KG1 (cell line): Measurements from ENCODE around the gene CLCA1.
A peak's percentile ranks its signal among the peaks of the same experiment; 100 is the strongest.
"Not testable (repeated sequence)": the region's sequence is repeated elsewhere in the genome, so short reads cannot be mapped to it uniquely, and the experiment has no call there.

Experiments used
- DNase-seq: peaks from one replicate; lab custom pipeline; 2025; lab: John Stamatoyannopoulos, UW

Gene CLCA1

GRCh38 chr1:86461482-86461881, 7.2 kb upstream of the CLCA1 start:
- DNase-seq = no peak

- DNase-seq = no peak
These were observed 3.9 kb upstream of the CLCA1 start for GRCh38 chr1:86464819-86465218.

- DNase-seq = no peak
These were observed 2.5 kb upstream of the CLCA1 start for GRCh38 chr1:86466109-86466844.

GRCh38 chr1:86466986-86467385, 1.7 kb upstream of the CLCA1 start:
- DNase-seq = no peak

- DNase-seq = no peak
These were observed 2.1 kb downstream of the CLCA1 start for GRCh38 chr1:86470859-86471258.

GRCh38 chr1:86471291-86471690, 2.6 kb downstream of the CLCA1 start:
- DNase-seq = no peak

- DNase-seq = no peak
These were observed 3.4 kb downstream of the CLCA1 start for GRCh38 chr1:86472152-86472551.

- DNase-seq = no peak
These were observed 4.0 kb downstream of the CLCA1 start for GRCh38 chr1:86472767-86473166.

GRCh38 chr1:86477256-86477655, 8.5 kb downstream of the CLCA1 start:
- no peak for DNase-seq

GRCh38 chr1:86477682-86478081, 9.0 kb downstream of the CLCA1 start:
- DNase-seq = no peak

GRCh38 chr1:86478416-86479156, 9.9 kb downstream of the CLCA1 start:
- DNase-seq = no peak

GRCh38 chr1:86481966-86482365, 13.2 kb downstream of the CLCA1 start:
- DNase-seq = no peak

GRCh38 chr1:86487131-86487810, 18.5 kb downstream of the CLCA1 start:
- no peak for DNase-seq

- DNase-seq = no peak
These were observed 19.0 kb downstream of the CLCA1 start for GRCh38 chr1:86487811-86488141.

- no peak for DNase-seq
These were observed 20.6 kb downstream of the CLCA1 start for GRCh38 chr1:86489242-86489878.

- DNase-seq = no peak
These were observed 22.6 kb downstream of the CLCA1 start for GRCh38 chr1:86491171-86491950.

- no peak for DNase-seq
These were observed 29.6 kb downstream of the CLCA1 start for GRCh38 chr1:86498281-86498680.

- peak; percentile 52 for DNase-seq
These were observed 31.4 kb downstream of the CLCA1 start for GRCh38 chr1:86499987-86500593.

GRCh38 chr1:86500714-86501113, 32.0 kb downstream of the CLCA1 start:
- no peak for DNase-seq

- not testable (repeated sequence) for DNase-seq
These were observed 33.5 kb downstream of the CLCA1 start for GRCh38 chr1:86502125-86502646.

GRCh38 chr1:86502721-86503405, 34.1 kb downstream of the CLCA1 start:
- DNase-seq = no peak
